GM21786 (cell line): ENCODE measurements around the gene MYO5A.
"Not testable (repeated sequence)": the region's sequence is repeated elsewhere in the genome, so short reads cannot be mapped to it uniquely, and the experiment has no call there.

ENCODE experiments used
- ATAC-seq: cut with Tn5 transposase; IDR thresholded peaks from one replicate; pipeline ENCODE4 v1.9.1; 2021; ENCODE audit not compliant: unreplicated experiment

Gene MYO5A

GRCh38 chr15:52509500-52510245 is 19.0 kb downstream of the MYO5A start:
- ATAC-seq, result no peak

- ATAC-seq, result no peak
These were observed 22.1 kb downstream of the MYO5A start for GRCh38 chr15:52506549-52506948.

GRCh38 chr15:52505151-52505550 is 23.5 kb downstream of the MYO5A start:
- ATAC-seq, result no peak

- peak; percentile 78 for ATAC-seq
These were observed 24.7 kb downstream of the MYO5A start for GRCh38 chr15:52503788-52504496.

- no peak for ATAC-seq
These were observed 26.1 kb downstream of the MYO5A start for GRCh38 chr15:52502608-52503007.

GRCh38 chr15:52499506-52499905 is 29.2 kb downstream of the MYO5A start:
- no peak for ATAC-seq

GRCh38 chr15:52498706-52499105 is 30.0 kb downstream of the MYO5A start:
- no peak for ATAC-seq

- no peak for ATAC-seq
These were observed 31.8 kb downstream of the MYO5A start for GRCh38 chr15:52496776-52497470.

- no peak for ATAC-seq
These were observed 32.5 kb downstream of the MYO5A start for GRCh38 chr15:52496175-52496574.

GRCh38 chr15:52495125-52495524 is 33.6 kb downstream of the MYO5A start:
- ATAC-seq, result no peak

- no peak for ATAC-seq
These were observed 34.7 kb downstream of the MYO5A start for GRCh38 chr15:52493968-52494367.

- no peak for ATAC-seq
These were observed 36.5 kb downstream of the MYO5A start for GRCh38 chr15:52492132-52492531.

GRCh38 chr15:52491472-52491871 is 37.2 kb downstream of the MYO5A start:
- ATAC-seq, result no peak

GRCh38 chr15:52489430-52489829 is 39.2 kb downstream of the MYO5A start:
- ATAC-seq, result not testable (repeated sequence)

- no peak for ATAC-seq
These were observed 39.9 kb downstream of the MYO5A start for GRCh38 chr15:52488830-52489229.

- no peak for ATAC-seq
These were observed 42.4 kb downstream of the MYO5A start for GRCh38 chr15:52486003-52486996.

GRCh38 chr15:52485290-52485689 is 43.4 kb downstream of the MYO5A start:
- no peak for ATAC-seq

GRCh38 chr15:52483707-52484106 is 45.0 kb downstream of the MYO5A start:
- no peak for ATAC-seq

- ATAC-seq, result peak; percentile 99
These were observed 46.8 kb downstream of the MYO5A start for GRCh38 chr15:52481915-52482314.

GRCh38 chr15:52480990-52481389 is 47.7 kb downstream of the MYO5A start:
- no peak for ATAC-seq

GRCh38 chr15:52466716-52467115 is 62.0 kb downstream of the MYO5A start:
- ATAC-seq, result no peak
